Melanocyte of skin (primary cell): ENCODE measurements around the gene GPATCH2L. TPM values are rescaled to one million over a fixed set of nuclear protein-coding genes. Genes with fewer than 3 reads are reported as not detected.

Experiments used
- total RNA-seq, 2 donors: library from RNA; depleted of rRNA; stranded (reverse); fragments of >200 nt; gene quantifications; 2 replicates each; pipeline ENCODE4 v1.2.3, GENCODE V29; 2012

The GPATCH2L gene
- total RNA-seq = 10 to 100 TPM; 43.4 to 46.3 TPM

GRCh38 chr14:76151398-76152332 lies at the start of gene GPATCH2L:
Gene GPATCH2L (plus strand): TSS chr14:76151922. CDS start chr14:76154364, 2,442 bp downstream.

Other genes with a start within 250 kb of the GPATCH2L start
- 1 to 10 TPM; 1.7 to 2.7 TPM for gene TGFB3, start 169.9 kb upstream of the GPATCH2L start, total RNA-seq
- gene IFT43, start 166.2 kb upstream of the GPATCH2L start, total RNA-seq = 10 to 100 TPM; 12.7 to 14.8 TPM
- under 1 TPM in 1 of 2 donors, not detected in 1; 0.34 TPM for gene ESRRB, start 224.2 kb downstream of the GPATCH2L start, total RNA-seq